Mesothelial cell of epicardium (in vitro differentiated cells): ENCODE results near the gene EMC9. TPM values are rescaled to one million over a fixed set of nuclear protein-coding genes. Genes with fewer than 3 reads are reported as not detected.

Experiments used
- DNase-seq, 2 experiments: peaks; one replicate each; pipeline ENCODE4 v3.0.0; 2021; ENCODE audit warnings: low spot score in 2 of 2; ENCODE audit not compliant: unreplicated experiment in 2 of 2
- H3K27ac Mint-ChIP-seq: 2 replicates; pipeline ENCODE4 v1.8.0; 2021; ENCODE audit warnings: mixed read lengths
- H3K27me3 Mint-ChIP-seq: 2 replicates; pipeline ENCODE4 v1.8.0; 2021; ENCODE audit warnings: low read depth, mixed read lengths
- H3K36me3 Mint-ChIP-seq: 2 replicates; pipeline ENCODE4 v1.8.0; 2021; ENCODE audit warnings: mixed read lengths
- H3K4me1 Mint-ChIP-seq: 2 replicates; pipeline ENCODE4 v1.8.0; 2021; ENCODE audit warnings: mixed read lengths
- H3K4me3 Mint-ChIP-seq: 2 replicates; pipeline ENCODE4 v1.8.0; 2021; ENCODE audit warnings: mild to moderate bottlenecking, moderate library complexity, mixed read lengths
- H3K9me3 Mint-ChIP-seq: 2 replicates; pipeline ENCODE4 v1.8.0; 2021; ENCODE audit warnings: mixed read lengths
- CTCF ChIP-seq: fragments of 200-600 bp; sonication (generic); IDR thresholded peaks from one replicate; pipeline ENCODE4 v1.5.0; 2021; ENCODE audit warnings: antibody characterized with exemption; ENCODE audit not compliant: unreplicated experiment
- total RNA-seq: library from RNA; stranded (reverse); gene quantifications from 3 replicates; pipeline ENCODE4 v1.2.1, GENCODE V29; 2021

EMC9 gene
- total RNA-seq, 1 donor from 2014 or later: 21.3 TPM

- no peak for TF ChIP-seq CTCF
- H3K27me3 Mint-ChIP-seq: peaks cover 2% of the 10 kb centered on the region
- no peaks in the 10 kb centered on the region for H3K9me3 Mint-ChIP-seq
- H3K27ac Mint-ChIP-seq: peak overlapping the region; percentile 99
- peaks cover 20% of the 10 kb centered on the region for H3K4me1 Mint-ChIP-seq
- H3K36me3 Mint-ChIP-seq: peaks cover 14% of the 10 kb centered on the region
- H3K4me3 Mint-ChIP-seq: peak overlapping the region; percentile 90
- no peak for DNase-seq
These were observed 25.8 kb downstream of the EMC9 start for GRCh38 chr14:24115422-24116127.

GRCh38 chr14:24114532-24115421 is 26.6 kb downstream of the EMC9 start, which contains the start of the genes DCAF11 and NRL:
TSS of gene DCAF11 (plus strand) at chr14:24114777. CDS start at chr14:24115595, 818 bp downstream.
TSS of gene NRL (minus strand) at chr14:24114949. CDS start at chr14:24082848, 32,101 bp downstream.
- DNase-seq: peak; percentile 96 to 99
- Mint-ChIP-seq H3K27ac (peak within 1 kb of the TSS; percentile 99), H3K36me3 (peaks cover 12% of the 10 kb centered on the region), H3K9me3 (no peaks in the 10 kb centered on the region), H3K4me3 (peak within 1 kb of the TSS; percentile 90), H3K4me1 (peaks cover 20% of the 10 kb centered on the region), H3K27me3 (peaks cover 2% of the 10 kb centered on the region)
- TF ChIP-seq CTCF: no peak

GRCh38 chr14:24113801-24114531 is 27.4 kb downstream of the EMC9 start:
- H3K9me3 Mint-ChIP-seq: no peaks in the 10 kb centered on the region
- H3K4me3 Mint-ChIP-seq: peak overlapping the region; percentile 90
- H3K27ac Mint-ChIP-seq: peak overlapping the region; percentile 99
- H3K36me3 Mint-ChIP-seq: peaks cover 6% of the 10 kb centered on the region
- no peak for TF ChIP-seq CTCF
- peaks cover 21% of the 10 kb centered on the region for H3K4me1 Mint-ChIP-seq
- peaks cover 2% of the 10 kb centered on the region for H3K27me3 Mint-ChIP-seq
- DNase-seq: peak; percentile 44 to 66

- peaks cover 22% of the 10 kb centered on the region for H3K4me1 Mint-ChIP-seq
These were observed 28.0 kb downstream of the EMC9 start for GRCh38 chr14:24113379-24113800.

More at GRCh38 chr14:24113379-24113800, 28.0 kb downstream of the EMC9 start:
- Mint-ChIP-seq H3K27ac (peak overlapping the region; percentile 99), H3K9me3 (no peaks in the 10 kb centered on the region), H3K36me3 (no peaks in the 10 kb centered on the region), H3K4me3 (peak overlapping the region; percentile 90), H3K27me3 (peaks cover 2% of the 10 kb centered on the region)
- DNase-seq: no peak
- no peak for TF ChIP-seq CTCF
